ENCODE data around the gene MSX1.

GRCh38 chr4:4875611-4876010, 16.1 kb downstream of the MSX1 start:
- TF ChIP-seq CTCF (IDR thresholded peaks at IDR 0.05): no peak
- no peak for TF ChIP-seq POLR2A (IDR thresholded peaks at IDR 0.05)

Measured in testis (tissue), 2 donors.